Measurements from ENCODE around the gene SLC48A1.

- TF ChIP-seq POLR2AphosphoS5 (IDR thresholded peaks at IDR 0.05): peak in 1 of 3 donors; percentile 43
- TF ChIP-seq CTCF (IDR thresholded peaks at IDR 0.05): no peak
- TF ChIP-seq POLR2A (IDR thresholded peaks at IDR 0.05): no peak
- peak; percentile 30 for TF ChIP-seq EP300 (IDR thresholded peaks at IDR 0.05)
Observed at GRCh38 chr12:47808050-47808449, 35.0 kb downstream of the SLC48A1 start.
